Endothelial cell of umbilical vein (primary cell): ENCODE measurements around the gene POLE. TPM values are rescaled to one million over a fixed set of nuclear protein-coding genes. Genes with fewer than 3 reads are reported as not detected.

Experiments
- BruUV-seq: library from RNA; stranded (reverse); fragments of 400-500 nt; replicated peaks from 2 replicates; lab custom pipeline; 2021; lab: Mats Ljungman, UMichigan
- CTCF ChIA-PET: fragments of 300-600, 350-600 bp; sonication (Branson Sonifier 250); formaldehyde crosslinking; loops from one replicate; lab custom pipeline; 2021; ENCODE audit warnings: antibody characterized with exemption, inconsistent platforms; lab: Charles Lee
- POLR2A ChIA-PET: fragments of 300-600, 350-600 bp; sonication (Branson Sonifier 250); formaldehyde crosslinking; loops from one replicate; lab custom pipeline; 2021; ENCODE audit warnings: antibody characterized with exemption, inconsistent platforms; lab: Charles Lee
- DNase-seq: peaks from one replicate; pipeline ENCODE4 v3.0.0-alpha.2; 2011; ENCODE audit warnings: low read depth, low spot score
- FAIRE-seq: peaks from 2 replicates; lab custom pipeline; 2011; peaks lifted over from hg19 to GRCh38; lab: Jason Lieb, UNC
- H2AFZ ChIP-seq: 2 replicates; pipeline ENCODE4 v1.6.0; 2012; ENCODE audit warnings: low read depth, low read length, control low read depth, inconsistent platforms
- H3K27ac ChIP-seq: 2 replicates; pipeline ENCODE4 v1.5.1; 2011; ENCODE audit warnings: low read depth, mild to moderate bottlenecking, control low read depth, low read length, moderate library complexity; ENCODE audit not compliant: insufficient read depth
- H3K27me3 ChIP-seq, 2 experiments: 2 replicates each; pipeline versions ENCODE4 v1.6.0 to v1.6.1; 2011; ENCODE audit warnings: low read length in 2 of 2, mixed read lengths in 1 of 2; ENCODE audit not compliant: control insufficient read depth in 2 of 2, insufficient read depth in 2 of 2
- H3K36me3 ChIP-seq, 2 experiments: 2 replicates in 1 of 2; 3 replicates in 1 of 2; pipeline ENCODE4 v1.5.1; 2011; ENCODE audit warnings: low read length in 2 of 2, mild to moderate bottlenecking in 1 of 2, moderate library complexity in 1 of 2; ENCODE audit not compliant: control insufficient read depth in 2 of 2, insufficient read depth in 2 of 2; ENCODE audit errors: extremely low read depth in 1 of 2
- H3K4me1 ChIP-seq: 3 replicates; pipeline ENCODE4 v1.5.1; 2011; ENCODE audit warnings: mild to moderate bottlenecking, low read length; ENCODE audit not compliant: control insufficient read depth, insufficient read depth; ENCODE audit errors: extremely low read depth
- H3K4me2 ChIP-seq: 2 replicates; pipeline ENCODE4 v1.6.1; 2011; ENCODE audit warnings: low read length, control low read depth, mixed read lengths; ENCODE audit not compliant: insufficient read depth
- H3K4me3 ChIP-seq, 3 experiments: fragments of 200-600 bp in 1 of 3; sonication (generic), shearing (Covaris generic) in 1 of 3; replicated peaks in 1 of 3; 2 replicates each; pipeline ENCODE4 v1.5.1; 2011 to 2016; ENCODE audit warnings: control low read depth in 3 of 3, low read length in 3 of 3, mild to moderate bottlenecking in 2 of 3, inconsistent platforms in 1 of 3, low read depth in 1 of 3, moderate library complexity in 1 of 3; ENCODE audit not compliant: insufficient read depth in 1 of 3
- H3K79me2 ChIP-seq: 2 replicates; pipeline ENCODE4 v1.6.0; 2012; ENCODE audit warnings: low read length, inconsistent platforms; ENCODE audit not compliant: control insufficient read depth, insufficient read depth
- H3K9ac ChIP-seq: replicated peaks from 2 replicates; pipeline ENCODE3; 2011; ENCODE audit warnings: low read length, control low read depth; ENCODE audit not compliant: insufficient read depth; ENCODE audit errors: extremely low read depth
- H3K9me1 ChIP-seq: replicated peaks from 3 replicates; pipeline ENCODE4 v1.6.0; 2011; ENCODE audit warnings: mild to moderate bottlenecking, low read length; ENCODE audit not compliant: control insufficient read depth, insufficient read depth; ENCODE audit errors: extremely low read depth
- H3K9me3 ChIP-seq: replicated peaks from 2 replicates; pipeline ENCODE4 v1.5.1; 2012; ENCODE audit warnings: low read length, inconsistent platforms; ENCODE audit not compliant: control insufficient read depth, insufficient read depth
- H4K20me1 ChIP-seq: replicated peaks from 2 replicates; pipeline ENCODE3; 2011; ENCODE audit warnings: mild to moderate bottlenecking, low read length; ENCODE audit not compliant: control insufficient read depth, insufficient read depth; ENCODE audit errors: extremely low read depth
- EZH2 ChIP-seq: IDR thresholded peaks from 2 replicates; pipeline ENCODE4 v1.6.1; 2012; ENCODE audit warnings: borderline replicate concordance, low read depth, mild to moderate bottlenecking, moderate library complexity, low read length, inconsistent platforms; ENCODE audit not compliant: severe bottlenecking
- FOS ChIP-seq: IDR thresholded peaks from 2 replicates; pipeline ENCODE4 v1.6.1; 2011; ENCODE audit warnings: mild to moderate bottlenecking, low read length, moderate library complexity, borderline replicate concordance; ENCODE audit not compliant: insufficient read depth
- GATA2 ChIP-seq: IDR thresholded peaks from 2 replicates; pipeline ENCODE4 v1.7.0; 2011; ENCODE audit warnings: low read depth, mild to moderate bottlenecking, moderate library complexity, mixed read lengths, low read length; ENCODE audit not compliant: insufficient read length, insufficient read depth
- JUN ChIP-seq: IDR thresholded peaks from 2 replicates; pipeline ENCODE4 v1.6.1; 2011; ENCODE audit warnings: borderline replicate concordance, low read depth; ENCODE audit not compliant: insufficient read length, insufficient read depth
- MYC ChIP-seq: IDR thresholded peaks from one replicate; pipeline ENCODE4 v1.6.1; 2011; ENCODE audit warnings: mild to moderate bottlenecking, low read depth, low read length
- POLR2A ChIP-seq: IDR thresholded peaks from 2 replicates; pipeline ENCODE4 v1.6.1; 2012; ENCODE audit warnings: low read depth, mild to moderate bottlenecking, control low read depth, low read length
- POLR2AphosphoS5 ChIP-seq: IDR thresholded peaks from 2 replicates; pipeline ENCODE4 v1.6.1; 2012; ENCODE audit warnings: low read depth, mild to moderate bottlenecking, control low read depth, low read length, moderate library complexity; ENCODE audit not compliant: insufficient read depth
- dilution Hi-C: fragments of 300-500 bp; cut with MboI; formaldehyde crosslinking; loops from one replicate; pipeline ENCODE4 v1.15.0; 2019; ENCODE audit warnings: low sequenced_read_pairs; ENCODE audit not compliant: extremely low pct_ligation_motif_present
- intact Hi-C: fragments of 100-400 bp; cut with micrococcal nuclease; formaldehyde crosslinking; loops from one replicate; pipeline ENCODE4 v1.10.0; 2022
- polyA plus RNA-seq, 4 experiments: library from polyadenylated mRNA; depleted of rRNA in 3 of 4; stranded (reverse) in 3 of 4; unstranded in 1 of 4; fragments of >200 nt; gene quantifications; 2 replicates each; pipeline versions ENCODE4 v1.2.1 to v1.2.3, GENCODE V29; 2011 to 2012; ENCODE audit warnings: missing spikeins in 1 of 4
- total RNA-seq: library from RNA; stranded (reverse); gene quantifications from 2 replicates; pipeline ENCODE4 v1.2.3, GENCODE V29; 2021
- TF ChIP-seq, protein P1 (sequence below): IDR thresholded peaks from 2 replicates; pipeline ENCODE4 v1.6.1; 2011; ENCODE audit not compliant: insufficient read depth, insufficient read length
- TF ChIP-seq, protein P2 (sequence below), 2 donors: IDR thresholded peaks; 1 replicate in 1 of 2; 2 replicates in 1 of 2; pipeline ENCODE4 v1.5.1; 2011; ENCODE audit warnings: low read length in 2 of 2, mild to moderate bottlenecking in 2 of 2, moderate library complexity in 2 of 2, control low read depth in 1 of 2, inconsistent platforms in 1 of 2, low read depth in 1 of 2; ENCODE audit not compliant: insufficient read depth in 1 of 2; ENCODE audit errors: extremely low read depth in 1 of 2

Gene POLE
- total and polyA plus RNA-seq, 2 donors (not counting 3 experiments of a cell fraction or from before 2014, with no cell fraction given), result 22.9 to 82.7 TPM

DNA sequence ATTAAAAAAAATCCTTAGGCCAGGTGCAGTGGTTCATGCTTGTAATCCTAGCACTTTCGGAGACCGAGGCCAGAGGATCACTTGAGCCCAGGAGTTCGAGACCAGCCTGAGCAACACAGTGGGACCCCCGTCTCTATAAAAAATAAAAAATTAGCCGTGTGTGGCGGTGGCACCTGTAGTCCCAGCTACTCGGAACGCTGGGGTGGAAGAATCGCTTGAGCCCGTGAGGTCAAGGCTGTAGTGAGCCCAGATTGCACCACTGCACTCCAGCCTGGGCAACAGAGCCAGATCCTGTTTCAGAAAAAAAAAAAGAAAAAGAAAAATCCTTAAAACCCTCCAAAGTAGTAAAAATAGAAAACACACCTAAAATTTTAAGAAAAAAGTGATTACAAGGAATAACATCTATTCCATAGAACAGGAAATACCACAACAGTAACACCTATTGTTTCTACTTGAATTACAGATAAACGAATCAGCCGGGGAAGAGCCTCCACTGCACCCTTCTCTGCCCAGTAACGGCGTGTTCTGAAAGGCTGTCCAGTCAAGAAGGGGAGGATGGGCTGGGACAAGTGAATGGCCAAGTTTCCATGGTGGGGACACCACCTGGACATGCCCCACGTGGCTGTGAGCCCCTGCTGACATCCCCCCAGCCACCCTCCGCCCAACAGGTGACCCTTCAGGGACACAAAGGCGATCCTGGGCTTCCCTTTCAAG is 17.8 kb downstream of the POLE start:
- no peaks in the 10 kb centered on the region for H3K27me3 ChIP-seq
- no peaks in the 10 kb centered on the region for H3K79me2 ChIP-seq
- no peak for FAIRE-seq
- intact Hi-C loops, result no loop called here
- dilution Hi-C loops, result no loop called here
- H3K9ac ChIP-seq, result no peak overlapping the region
- TF ChIP-seq POLR2AphosphoS5 (no peak), EZH2 (no peak), GATA2 (no peak), MYC (no peak), POLR2A (no peak), FOS (no peak), JUN (no peak)
- TF ChIP-seq, protein P1, sequence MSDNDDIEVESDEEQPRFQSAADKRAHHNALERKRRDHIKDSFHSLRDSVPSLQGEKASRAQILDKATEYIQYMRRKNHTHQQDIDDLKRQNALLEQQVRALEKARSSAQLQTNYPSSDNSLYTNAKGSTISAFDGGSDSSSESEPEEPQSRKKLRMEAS, result no peak
- TF ChIP-seq, protein P2, sequence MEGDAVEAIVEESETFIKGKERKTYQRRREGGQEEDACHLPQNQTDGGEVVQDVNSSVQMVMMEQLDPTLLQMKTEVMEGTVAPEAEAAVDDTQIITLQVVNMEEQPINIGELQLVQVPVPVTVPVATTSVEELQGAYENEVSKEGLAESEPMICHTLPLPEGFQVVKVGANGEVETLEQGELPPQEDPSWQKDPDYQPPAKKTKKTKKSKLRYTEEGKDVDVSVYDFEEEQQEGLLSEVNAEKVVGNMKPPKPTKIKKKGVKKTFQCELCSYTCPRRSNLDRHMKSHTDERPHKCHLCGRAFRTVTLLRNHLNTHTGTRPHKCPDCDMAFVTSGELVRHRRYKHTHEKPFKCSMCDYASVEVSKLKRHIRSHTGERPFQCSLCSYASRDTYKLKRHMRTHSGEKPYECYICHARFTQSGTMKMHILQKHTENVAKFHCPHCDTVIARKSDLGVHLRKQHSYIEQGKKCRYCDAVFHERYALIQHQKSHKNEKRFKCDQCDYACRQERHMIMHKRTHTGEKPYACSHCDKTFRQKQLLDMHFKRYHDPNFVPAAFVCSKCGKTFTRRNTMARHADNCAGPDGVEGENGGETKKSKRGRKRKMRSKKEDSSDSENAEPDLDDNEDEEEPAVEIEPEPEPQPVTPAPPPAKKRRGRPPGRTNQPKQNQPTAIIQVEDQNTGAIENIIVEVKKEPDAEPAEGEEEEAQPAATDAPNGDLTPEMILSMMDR (IDR thresholded peaks at IDR 0.05; ENCODE audit: extremely low read depth in 1 of 2, insufficient read depth in 1 of 2, low read depth in 1 of 2, low read length in 2 of 2), result no peak
- CTCF ChIA-PET, result no interaction called here
- no peak overlapping the region for H2AFZ ChIP-seq
- no peak overlapping the region for H3K4me2 ChIP-seq
- no peak for DNase-seq
- H3K36me3 ChIP-seq, result peaks cover 0 to 25% of the 10 kb centered on the region in 2 experiments
- no peaks in the 10 kb centered on the region for H4K20me1 ChIP-seq
- no TSS peak for BruUV-seq
- H3K9me3 ChIP-seq, result no peaks in the 10 kb centered on the region
- no peak overlapping the region for H3K27ac ChIP-seq
- peaks cover 3% of the 10 kb centered on the region for H3K4me1 ChIP-seq
- POLR2A ChIA-PET, result no interaction called here
- no peak overlapping the region for H3K4me3 ChIP-seq
- no peaks in the 10 kb centered on the region for H3K9me1 ChIP-seq
